HEK293 (cell line): ENCODE results near the gene ALDH16A1.

Experiments used
- EGR2 ChIP-seq: fragments of 450-650 bp; formaldehyde crosslinking; IDR thresholded peaks from 2 replicates; pipeline ENCODE4 v1.5.1; 2016; ENCODE audit warnings: low read depth, missing biosample characterization, missing genetic modification characterization
- HOXA7 ChIP-seq: sonication (generic); formaldehyde crosslinking; IDR thresholded peaks from 2 replicates; pipeline ENCODE4 v1.8.1; 2022; ENCODE audit warnings: missing genetic modification reagents, borderline replicate concordance
- PATZ1 ChIP-seq: fragments of 450-650 bp; formaldehyde crosslinking; IDR thresholded peaks from 2 replicates; pipeline ENCODE4 v1.5.1; 2016; ENCODE audit warnings: missing biosample characterization, missing genetic modification characterization
- SCRT1 ChIP-seq: fragments of 450-650 bp; formaldehyde crosslinking; IDR thresholded peaks from 2 replicates; pipeline ENCODE4 v1.5.1; 2016; ENCODE audit warnings: missing biosample characterization, missing genetic modification characterization, borderline replicate concordance
- SP7 ChIP-seq: fragments of 450-650 bp; formaldehyde crosslinking; IDR thresholded peaks from 2 replicates; pipeline ENCODE4 v1.5.1; 2016; ENCODE audit warnings: missing biosample characterization, missing genetic modification characterization
- ZNF114 ChIP-seq: fragments of 450-650 bp; formaldehyde crosslinking; IDR thresholded peaks from 2 replicates; pipeline ENCODE4 v1.5.0; 2017; ENCODE audit warnings: missing biosample characterization, missing genetic modification characterization
- ZNF140 ChIP-seq: fragments of 450-650 bp; formaldehyde crosslinking; IDR thresholded peaks from 2 replicates; pipeline ENCODE4 v1.5.1; 2016; ENCODE audit warnings: missing biosample characterization, missing genetic modification characterization
- ZNF155 ChIP-seq: fragments of 450-650 bp; formaldehyde crosslinking; IDR thresholded peaks from 2 replicates; pipeline ENCODE4 v1.5.1; 2016; ENCODE audit warnings: missing biosample characterization, missing genetic modification characterization
- ZNF23 ChIP-seq: fragments of 450-650 bp; formaldehyde crosslinking; IDR thresholded peaks from 2 replicates; pipeline ENCODE4 v1.5.1; 2016; ENCODE audit warnings: missing biosample characterization, missing genetic modification characterization, borderline replicate concordance
- ZNF248 ChIP-seq: fragments of 450-650 bp; formaldehyde crosslinking; IDR thresholded peaks from 2 replicates; pipeline ENCODE4 v1.5.1; 2017; ENCODE audit warnings: missing biosample characterization, missing genetic modification characterization
- ZNF266 ChIP-seq: fragments of 450-650 bp; formaldehyde crosslinking; IDR thresholded peaks from 2 replicates; pipeline ENCODE4 v1.5.1; 2016; ENCODE audit warnings: missing biosample characterization, missing genetic modification characterization, low read depth
- ZNF350 ChIP-seq: fragments of 450-650 bp; formaldehyde crosslinking; IDR thresholded peaks from 2 replicates; pipeline ENCODE4 v1.5.0; 2017; ENCODE audit warnings: missing biosample characterization, mild to moderate bottlenecking, missing genetic modification characterization
- ZNF354C ChIP-seq: fragments of 450-650 bp; formaldehyde crosslinking; IDR thresholded peaks from 2 replicates; pipeline ENCODE4 v1.5.1; 2016; ENCODE audit warnings: missing biosample characterization, missing genetic modification characterization, low read depth, borderline replicate concordance
- ZNF426 ChIP-seq: fragments of 450-650 bp; formaldehyde crosslinking; IDR thresholded peaks from 2 replicates; pipeline ENCODE4 v1.5.1; 2017; ENCODE audit warnings: missing biosample characterization, missing genetic modification characterization, mild to moderate bottlenecking, inconsistent platforms, moderate library complexity
- ZNF513 ChIP-seq: fragments of 450-650 bp; IDR thresholded peaks from 2 replicates; pipeline ENCODE4 v1.5.1; 2018; ENCODE audit warnings: missing biosample characterization, missing genetic modification characterization
- ZNF544 ChIP-seq: fragments of 450-650 bp; formaldehyde crosslinking; IDR thresholded peaks from 2 replicates; pipeline ENCODE4 v1.5.0; 2017; ENCODE audit warnings: missing biosample characterization, missing genetic modification characterization
- ZNF626 ChIP-seq: fragments of 450-650 bp; sonication (Bioruptor Pico); formaldehyde crosslinking; IDR thresholded peaks from 2 replicates; pipeline ENCODE4 v1.5.1; 2018; ENCODE audit warnings: missing biosample characterization, missing genetic modification characterization, inconsistent platforms
- ZSCAN23 ChIP-seq: fragments of 450-650 bp; formaldehyde crosslinking; IDR thresholded peaks from 2 replicates; pipeline ENCODE4 v1.5.1; 2016; ENCODE audit warnings: missing biosample characterization, missing genetic modification characterization
- TF ChIP-seq, protein P1 (sequence below): fragments of 450-650 bp; formaldehyde crosslinking; IDR thresholded peaks from 2 replicates; pipeline ENCODE4 v1.5.1; 2017; ENCODE audit warnings: missing biosample characterization, missing genetic modification characterization
- TF ChIP-seq, protein P2 (sequence below): fragments of 450-650 bp; formaldehyde crosslinking; IDR thresholded peaks from 2 replicates; pipeline ENCODE4 v1.5.1; 2016; ENCODE audit warnings: missing biosample characterization, missing genetic modification characterization
- TF ChIP-seq, protein P3 (sequence below): fragments of 450-650 bp; formaldehyde crosslinking; IDR thresholded peaks from 2 replicates; pipeline ENCODE4 v1.5.0; 2017; ENCODE audit warnings: missing biosample characterization, missing genetic modification characterization, borderline replicate concordance
- TF ChIP-seq, protein P4 (sequence below): fragments of 450-650 bp; formaldehyde crosslinking; IDR thresholded peaks from 2 replicates; pipeline ENCODE4 v1.5.1; 2016; ENCODE audit warnings: missing biosample characterization, missing genetic modification characterization
- TF ChIP-seq, protein P5 (sequence below): IDR thresholded peaks from 2 replicates; pipeline ENCODE4 v1.6.1; 2011; ENCODE audit warnings: mild to moderate bottlenecking, low read depth, low read length, borderline replicate concordance

ALDH16A1 gene

DNA sequence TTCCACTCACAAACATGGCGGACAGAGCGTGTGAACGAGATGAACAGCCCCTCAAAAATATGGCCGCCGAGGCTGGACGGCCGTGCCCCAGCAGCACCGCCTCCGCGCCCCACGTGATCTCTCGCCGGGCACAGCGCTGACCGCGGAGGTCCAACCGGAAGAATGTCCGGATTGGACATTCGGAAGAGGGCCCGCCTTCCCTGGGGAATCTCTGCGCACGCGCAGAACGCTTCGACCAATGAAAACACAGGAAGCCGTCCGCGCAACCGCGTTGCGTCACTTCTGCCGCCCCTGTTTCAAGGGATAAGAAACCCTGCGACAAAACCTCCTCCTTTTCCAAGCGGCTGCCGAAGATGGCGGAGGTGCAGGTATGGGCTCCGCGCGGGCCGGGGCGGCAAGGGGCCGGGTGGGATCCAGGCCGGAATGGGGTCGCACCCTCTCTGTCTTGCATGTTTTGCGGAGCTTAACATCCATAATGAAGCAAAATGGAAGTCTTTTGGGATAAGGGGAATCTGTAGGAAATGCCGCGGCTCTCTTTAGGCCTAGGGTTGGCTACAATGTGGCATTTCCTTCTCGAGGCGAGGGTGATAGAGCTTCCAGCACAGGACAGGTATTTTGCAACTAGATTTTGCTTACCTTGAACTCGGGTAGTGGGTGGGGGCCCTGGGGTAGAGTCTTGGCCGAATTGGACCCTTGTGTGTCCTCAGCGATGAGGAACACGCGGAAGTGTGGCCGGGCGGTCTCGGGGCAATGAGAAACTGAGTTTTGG lies 34.4 kb downstream of the ALDH16A1 start, which contains the start of gene RPL13A (continued):
- TF ChIP-seq, protein P1, sequence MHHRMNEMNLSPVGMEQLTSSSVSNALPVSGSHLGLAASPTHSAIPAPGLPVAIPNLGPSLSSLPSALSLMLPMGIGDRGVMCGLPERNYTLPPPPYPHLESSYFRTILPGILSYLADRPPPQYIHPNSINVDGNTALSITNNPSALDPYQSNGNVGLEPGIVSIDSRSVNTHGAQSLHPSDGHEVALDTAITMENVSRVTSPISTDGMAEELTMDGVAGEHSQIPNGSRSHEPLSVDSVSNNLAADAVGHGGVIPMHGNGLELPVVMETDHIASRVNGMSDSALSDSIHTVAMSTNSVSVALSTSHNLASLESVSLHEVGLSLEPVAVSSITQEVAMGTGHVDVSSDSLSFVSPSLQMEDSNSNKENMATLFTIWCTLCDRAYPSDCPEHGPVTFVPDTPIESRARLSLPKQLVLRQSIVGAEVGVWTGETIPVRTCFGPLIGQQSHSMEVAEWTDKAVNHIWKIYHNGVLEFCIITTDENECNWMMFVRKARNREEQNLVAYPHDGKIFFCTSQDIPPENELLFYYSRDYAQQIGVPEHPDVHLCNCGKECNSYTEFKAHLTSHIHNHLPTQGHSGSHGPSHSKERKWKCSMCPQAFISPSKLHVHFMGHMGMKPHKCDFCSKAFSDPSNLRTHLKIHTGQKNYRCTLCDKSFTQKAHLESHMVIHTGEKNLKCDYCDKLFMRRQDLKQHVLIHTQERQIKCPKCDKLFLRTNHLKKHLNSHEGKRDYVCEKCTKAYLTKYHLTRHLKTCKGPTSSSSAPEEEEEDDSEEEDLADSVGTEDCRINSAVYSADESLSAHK: peak; percentile 9; the same call in 1 of the 2 replicates
- TF ChIP-seq ZNF114 (no peak), ZNF266 (tag by site-specific recombination) (no peak), HOXA7 (no peak), ZNF248 (tag by site-specific recombination) (no peak), ZNF426 (tag by site-specific recombination) (no peak), ZNF544 (tag by site-specific recombination) (no peak), ZNF350 (tag by site-specific recombination) (no peak), ZNF140 (tag by site-specific recombination) (no peak), ZNF354C (tag by site-specific recombination) (no peak), ZNF155 (tag by site-specific recombination) (no peak), ZNF513 (tag by site-specific recombination) (peak; percentile 33; the same call in 1 of the 2 replicates), ZSCAN23 (tag by site-specific recombination) (no peak), PATZ1 (no peak), SP7 (peak; percentile 72; the same call in 1 of the 2 replicates), ZNF23 (tag by site-specific recombination) (no peak), ZNF626 (tag by site-specific recombination) (no peak), SCRT1 (tag by site-specific recombination) (no peak), EGR2 (tag by site-specific recombination) (0 out of 2 replicates have a peak, but pooled peaks have one; percentile 27)
- TF ChIP-seq, protein P2, sequence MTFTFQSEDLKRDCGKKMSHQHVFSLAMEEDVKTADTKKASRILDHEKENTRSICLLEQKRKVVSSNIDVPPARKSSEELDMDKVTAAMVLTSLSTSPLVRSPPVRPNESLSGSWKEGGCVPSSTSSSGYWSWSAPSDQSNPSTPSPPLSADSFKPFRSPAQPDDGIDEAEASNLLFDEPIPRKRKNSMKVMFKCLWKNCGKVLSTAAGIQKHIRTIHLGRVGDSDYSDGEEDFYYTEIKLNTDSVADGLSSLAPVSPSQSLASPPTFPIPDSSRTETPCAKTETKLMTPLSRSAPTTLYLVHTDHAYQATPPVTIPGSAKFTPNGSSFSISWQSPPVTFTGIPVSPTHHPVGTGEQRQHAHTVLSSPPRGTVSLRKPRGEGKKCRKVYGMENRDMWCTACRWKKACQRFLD (tag by site-specific recombination): no peak
- TF ChIP-seq, protein P3, sequence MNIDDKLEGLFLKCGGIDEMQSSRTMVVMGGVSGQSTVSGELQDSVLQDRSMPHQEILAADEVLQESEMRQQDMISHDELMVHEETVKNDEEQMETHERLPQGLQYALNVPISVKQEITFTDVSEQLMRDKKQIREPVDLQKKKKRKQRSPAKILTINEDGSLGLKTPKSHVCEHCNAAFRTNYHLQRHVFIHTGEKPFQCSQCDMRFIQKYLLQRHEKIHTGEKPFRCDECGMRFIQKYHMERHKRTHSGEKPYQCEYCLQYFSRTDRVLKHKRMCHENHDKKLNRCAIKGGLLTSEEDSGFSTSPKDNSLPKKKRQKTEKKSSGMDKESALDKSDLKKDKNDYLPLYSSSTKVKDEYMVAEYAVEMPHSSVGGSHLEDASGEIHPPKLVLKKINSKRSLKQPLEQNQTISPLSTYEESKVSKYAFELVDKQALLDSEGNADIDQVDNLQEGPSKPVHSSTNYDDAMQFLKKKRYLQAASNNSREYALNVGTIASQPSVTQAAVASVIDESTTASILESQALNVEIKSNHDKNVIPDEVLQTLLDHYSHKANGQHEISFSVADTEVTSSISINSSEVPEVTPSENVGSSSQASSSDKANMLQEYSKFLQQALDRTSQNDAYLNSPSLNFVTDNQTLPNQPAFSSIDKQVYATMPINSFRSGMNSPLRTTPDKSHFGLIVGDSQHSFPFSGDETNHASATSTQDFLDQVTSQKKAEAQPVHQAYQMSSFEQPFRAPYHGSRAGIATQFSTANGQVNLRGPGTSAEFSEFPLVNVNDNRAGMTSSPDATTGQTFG (tag by site-specific recombination): no peak
- TF ChIP-seq, protein P4, sequence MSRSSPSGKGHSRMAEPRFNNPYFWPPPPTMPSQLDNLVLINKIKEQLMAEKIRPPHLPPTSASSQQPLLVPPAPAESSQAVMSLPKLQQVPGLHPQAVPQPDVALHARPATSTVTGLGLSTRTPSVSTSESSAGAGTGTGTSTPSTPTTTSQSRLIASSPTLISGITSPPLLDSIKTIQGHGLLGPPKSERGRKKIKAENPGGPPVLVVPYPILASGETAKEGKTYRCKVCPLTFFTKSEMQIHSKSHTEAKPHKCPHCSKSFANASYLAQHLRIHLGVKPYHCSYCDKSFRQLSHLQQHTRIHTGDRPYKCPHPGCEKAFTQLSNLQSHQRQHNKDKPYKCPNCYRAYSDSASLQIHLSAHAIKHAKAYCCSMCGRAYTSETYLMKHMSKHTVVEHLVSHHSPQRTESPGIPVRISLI (tag by site-specific recombination): no peak
- TF ChIP-seq, protein P5, sequence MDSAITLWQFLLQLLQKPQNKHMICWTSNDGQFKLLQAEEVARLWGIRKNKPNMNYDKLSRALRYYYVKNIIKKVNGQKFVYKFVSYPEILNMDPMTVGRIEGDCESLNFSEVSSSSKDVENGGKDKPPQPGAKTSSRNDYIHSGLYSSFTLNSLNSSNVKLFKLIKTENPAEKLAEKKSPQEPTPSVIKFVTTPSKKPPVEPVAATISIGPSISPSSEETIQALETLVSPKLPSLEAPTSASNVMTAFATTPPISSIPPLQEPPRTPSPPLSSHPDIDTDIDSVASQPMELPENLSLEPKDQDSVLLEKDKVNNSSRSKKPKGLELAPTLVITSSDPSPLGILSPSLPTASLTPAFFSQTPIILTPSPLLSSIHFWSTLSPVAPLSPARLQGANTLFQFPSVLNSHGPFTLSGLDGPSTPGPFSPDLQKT: no peak
